SIG-M5 (cell line): ENCODE data around the gene SDC1.
"Not testable (repeated sequence)": the region's sequence is repeated elsewhere in the genome, so short reads cannot be mapped to it uniquely, and the experiment has no call there.

Experiments
- DNase-seq: peaks from one replicate; lab custom pipeline; 2025; lab: John Stamatoyannopoulos, UW

The SDC1 gene

DNA sequence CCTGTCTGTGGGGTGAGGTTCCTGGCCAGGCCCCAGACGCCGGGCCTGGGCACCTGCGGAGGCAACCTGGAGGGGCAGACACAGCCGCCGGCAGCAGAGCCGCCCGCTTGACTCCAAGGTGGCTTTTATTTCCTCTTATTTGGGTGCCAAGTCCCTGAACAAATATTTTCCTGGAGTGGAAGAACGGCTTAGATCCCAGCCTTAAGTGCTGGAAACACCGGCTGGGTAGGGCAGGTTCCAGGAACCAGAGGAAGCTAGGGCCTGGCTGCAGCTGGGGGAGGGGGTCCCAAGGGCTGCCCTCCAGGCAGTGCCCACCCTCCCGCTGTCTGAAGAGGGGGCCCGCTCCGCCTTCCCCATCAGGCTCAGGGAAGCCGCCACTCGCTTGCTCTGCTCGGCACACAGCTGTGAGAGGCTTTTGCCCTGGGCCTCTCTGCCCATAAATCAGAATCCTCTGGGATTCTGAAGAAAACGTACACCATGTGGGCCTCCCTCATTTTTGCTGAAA lies 28.2 kb downstream of the SDC1 start:
- no peak for DNase-seq

- no peak for DNase-seq
Measured at GRCh38 chr2:20196053-20196656, 28.8 kb downstream of the SDC1 start.

GRCh38 chr2:20195431-20196033 lies 29.4 kb downstream of the SDC1 start:
- no peak for DNase-seq

- not testable (repeated sequence) for DNase-seq
Measured at GRCh38 chr2:20195016-20195411, 29.9 kb downstream of the SDC1 start.

DNA sequence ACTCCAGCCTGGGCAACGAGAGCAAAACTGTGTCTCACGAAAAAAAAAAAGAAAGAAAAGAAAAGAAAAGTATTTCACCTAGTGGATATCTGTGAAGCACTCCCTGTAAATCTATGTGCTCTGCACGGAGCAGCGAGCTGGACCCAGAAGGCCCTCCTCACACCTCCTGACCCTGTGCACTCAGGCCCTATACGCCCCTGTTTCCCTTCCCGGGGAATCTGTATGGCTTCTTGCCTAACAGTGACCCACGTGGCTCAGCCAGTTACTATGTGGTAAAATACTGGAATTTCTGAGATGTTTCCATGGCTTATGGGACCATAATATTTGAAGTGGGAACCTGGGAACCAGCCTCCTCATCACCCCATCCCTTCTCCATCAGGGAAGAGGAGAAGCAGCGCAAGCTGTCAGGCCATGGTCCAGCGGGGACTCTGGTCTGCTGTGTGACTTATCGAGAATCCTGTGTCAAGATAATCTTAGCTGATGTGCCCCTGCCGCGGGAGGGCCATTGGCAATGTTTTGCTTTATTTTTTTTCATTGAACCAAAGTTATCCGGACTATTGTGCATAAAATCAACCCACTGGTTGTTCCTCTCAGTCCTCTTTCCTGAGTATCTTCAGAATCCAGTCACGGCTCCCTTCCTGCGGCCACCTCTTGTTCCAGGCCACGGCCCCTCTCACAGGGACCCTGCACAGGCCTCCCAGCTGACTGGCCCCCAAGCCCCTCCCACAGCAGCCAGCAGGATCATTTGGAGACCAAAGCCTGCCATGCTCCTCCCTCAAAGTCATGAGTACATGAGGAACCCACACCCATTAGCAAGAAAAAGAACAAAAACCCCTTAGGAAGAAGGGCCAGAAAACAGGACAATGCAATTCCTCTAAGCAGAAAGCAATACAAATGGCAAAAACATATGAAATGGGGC lies 30.6 kb downstream of the SDC1 start:
- DNase-seq: no peak

- DNase-seq: no peak
Measured at GRCh38 chr2:20193185-20193584, 31.7 kb downstream of the SDC1 start.

DNA sequence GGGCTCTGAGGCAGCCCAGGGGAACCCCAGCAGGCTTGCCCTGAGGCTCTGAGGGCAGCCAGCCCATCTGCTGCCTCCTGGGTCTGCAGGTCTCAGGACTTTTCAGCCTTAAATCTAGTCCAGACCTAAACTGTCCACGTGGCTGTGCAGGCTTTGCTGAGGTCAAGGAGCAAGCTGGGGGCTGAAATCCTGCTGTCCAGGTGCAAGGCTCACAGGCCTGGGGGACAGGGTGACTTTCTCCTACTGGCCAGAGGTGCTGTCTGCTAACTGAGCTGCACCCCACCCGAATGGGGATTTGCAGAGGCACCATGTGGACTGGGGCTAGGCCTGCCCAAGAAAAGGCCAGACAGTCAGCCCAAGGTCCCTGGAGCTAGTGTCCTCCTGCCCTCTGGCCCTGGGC lies 32.1 kb downstream of the SDC1 start:
- DNase-seq: no peak

GRCh38 chr2:20191714-20192569 lies 33.0 kb downstream of the SDC1 start:
- DNase-seq: no peak

DNA sequence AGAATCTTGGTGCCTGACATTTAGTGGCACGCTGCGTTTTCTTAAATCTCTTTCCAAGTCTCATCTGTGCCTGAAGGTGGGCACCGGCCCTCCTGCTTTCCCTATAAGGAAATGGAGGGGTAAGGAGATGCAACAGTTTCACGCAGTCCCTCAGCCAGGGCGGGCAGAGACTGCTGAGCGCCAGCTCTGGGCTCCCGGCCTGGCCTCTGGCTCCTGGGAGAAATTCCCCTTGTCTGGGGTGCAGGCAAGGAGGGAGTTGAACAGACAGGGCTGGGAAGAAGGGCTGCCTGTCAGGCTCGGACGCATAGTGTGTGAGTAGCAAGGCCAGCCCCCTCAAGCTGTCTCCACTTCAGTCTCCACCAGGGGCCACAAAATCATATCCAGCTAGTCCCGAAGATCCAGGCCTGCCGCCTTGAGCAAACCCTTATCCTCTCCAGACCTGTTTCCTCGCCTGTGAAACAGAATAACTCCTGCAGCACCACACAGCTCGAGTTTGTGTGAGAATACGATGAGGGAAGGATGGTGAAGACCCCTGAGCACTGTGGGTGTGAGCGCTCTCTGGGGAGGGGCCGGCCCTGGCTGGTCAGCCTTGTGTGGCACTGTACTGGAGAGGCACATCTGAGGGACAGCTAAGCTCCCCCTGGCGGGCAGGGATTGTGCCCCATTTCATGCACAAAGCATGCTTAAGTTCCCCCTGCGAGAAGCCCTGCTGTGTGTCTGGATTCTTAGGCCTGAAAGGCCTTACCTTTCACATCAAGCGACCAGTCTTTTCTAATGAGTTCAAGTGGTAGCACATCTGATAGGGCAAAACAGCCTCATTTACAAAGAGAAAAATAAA lies 33.8 kb downstream of the SDC1 start:
- DNase-seq: no peak

DNA sequence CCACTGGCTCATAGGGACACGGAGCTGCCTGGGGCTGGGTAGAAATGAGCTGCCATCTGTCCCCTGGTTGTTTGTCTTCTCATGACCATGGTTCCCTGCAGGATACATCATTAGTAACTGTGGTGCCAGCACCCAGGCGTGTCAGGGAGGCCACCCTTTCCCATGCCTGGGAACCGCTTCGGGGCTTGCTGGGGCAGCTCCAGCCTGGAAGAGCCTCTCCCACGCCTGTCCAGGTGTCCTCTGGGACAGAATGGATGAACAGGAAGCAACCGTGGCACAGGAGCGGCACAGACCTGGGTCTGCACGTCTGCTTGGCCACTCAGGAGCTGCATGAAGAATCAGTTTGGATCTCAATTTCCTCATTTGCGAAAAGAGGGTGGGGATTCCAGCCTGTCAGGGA lies 34.8 kb downstream of the SDC1 start:
- no peak for DNase-seq

- DNase-seq: no peak
Measured at GRCh38 chr2:20189299-20189931, 35.5 kb downstream of the SDC1 start.

DNA sequence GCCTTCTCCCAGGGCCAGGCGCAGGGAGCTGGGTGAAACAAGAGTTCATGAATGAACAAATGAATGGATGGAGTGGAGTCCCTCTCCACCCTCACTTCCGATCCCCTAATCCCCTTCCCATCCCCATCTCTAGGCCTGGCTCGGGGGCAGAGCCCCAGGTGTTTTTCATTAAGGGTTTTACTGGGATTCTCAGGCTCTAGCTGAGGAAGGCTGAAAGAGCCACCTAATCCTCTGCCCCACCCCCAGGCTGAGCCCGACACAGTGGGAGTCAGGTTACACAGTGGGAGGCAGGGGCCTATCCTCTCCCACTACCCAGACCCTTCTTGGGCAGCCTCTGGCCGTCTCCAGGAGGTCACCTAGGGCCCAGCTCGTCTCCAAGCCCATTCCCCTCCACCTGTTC lies 36.1 kb downstream of the SDC1 start:
- no peak for DNase-seq

GRCh38 chr2:20188201-20188600 lies 36.7 kb downstream of the SDC1 start:
- no peak for DNase-seq

DNA sequence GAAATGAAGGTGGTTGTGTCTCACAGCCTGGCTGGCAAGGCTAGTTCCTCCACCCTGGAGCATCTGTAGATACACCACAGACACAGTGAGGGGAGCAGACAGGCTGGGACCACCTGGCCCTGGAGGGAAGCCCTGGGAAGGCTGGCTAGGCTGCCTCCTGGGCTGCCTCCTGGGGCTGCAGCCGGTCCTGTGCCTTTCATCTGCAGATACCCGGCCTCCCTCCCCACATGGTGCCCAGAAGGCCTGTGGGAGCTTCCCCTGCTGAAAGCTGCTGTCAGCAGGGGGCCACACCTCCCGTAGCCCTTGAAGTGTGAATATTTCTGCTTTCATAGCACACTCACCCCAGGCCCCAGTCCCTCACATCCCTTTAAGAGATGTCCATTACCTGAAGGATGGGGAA lies 37.6 kb downstream of the SDC1 start:
- DNase-seq: no peak

DNA sequence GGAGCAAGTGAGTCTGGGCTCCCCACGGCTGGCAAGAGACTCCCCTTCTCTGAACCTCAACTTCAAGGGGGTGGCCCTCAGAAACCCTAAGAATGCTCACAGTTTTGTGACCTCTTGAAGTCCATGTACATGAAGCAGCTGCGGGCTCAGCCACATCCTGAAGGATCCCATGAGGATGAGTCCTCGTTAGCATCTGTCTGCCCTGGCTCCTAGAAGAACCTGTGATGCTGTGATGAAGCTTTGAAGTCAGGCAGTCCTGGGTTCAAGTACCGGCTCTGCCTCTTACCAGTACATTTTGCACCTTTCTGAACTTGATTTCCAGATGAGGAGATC lies 38.1 kb downstream of the SDC1 start:
- DNase-seq: no peak

DNA sequence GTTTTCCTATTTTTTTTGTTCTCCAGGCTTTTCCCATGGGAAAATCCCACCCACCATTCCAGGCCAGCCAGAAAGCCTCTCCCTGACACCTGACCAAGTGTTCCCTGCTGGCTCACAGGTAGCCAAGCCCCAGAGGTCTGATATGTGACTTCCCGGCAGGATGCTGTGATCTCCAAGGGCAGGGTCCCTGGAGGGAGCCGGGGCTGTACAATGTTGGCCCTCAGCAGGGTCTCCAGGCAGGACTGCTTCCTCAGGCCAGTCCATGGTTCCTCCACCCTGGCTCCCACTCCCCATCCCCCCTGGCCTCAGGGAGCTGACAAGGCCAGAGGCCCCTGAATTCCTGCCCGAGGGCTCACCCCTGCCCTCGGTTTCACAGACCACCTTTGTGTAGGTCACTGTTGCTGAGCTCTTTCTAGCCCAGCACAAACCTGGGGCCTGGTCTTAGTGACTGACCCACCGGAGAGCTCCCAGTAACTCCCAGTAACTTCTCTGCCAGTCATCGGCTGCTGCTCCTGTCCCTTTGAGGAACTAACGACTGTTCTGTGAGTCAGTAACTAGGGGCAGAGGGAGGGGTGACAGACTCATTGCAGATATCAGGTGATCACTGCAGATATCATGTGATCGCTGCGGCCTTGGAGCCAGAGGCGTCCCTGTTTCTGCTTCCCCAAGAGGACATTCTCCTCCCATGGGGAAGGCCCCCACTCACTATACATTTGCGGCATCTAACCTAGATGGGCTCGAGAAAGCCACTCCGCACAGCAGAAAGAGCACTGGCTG lies 38.7 kb downstream of the SDC1 start:
- DNase-seq: peak; percentile 89

- no peak for DNase-seq
Measured at GRCh38 chr2:20185176-20186022, 39.5 kb downstream of the SDC1 start.

- DNase-seq: no peak
Measured at GRCh38 chr2:20184067-20184938, 40.6 kb downstream of the SDC1 start.
